SK-N-SH (cell line): Measurements from ENCODE around the gene CPSF3. TPM values are rescaled to one million over a fixed set of nuclear protein-coding genes. Genes with fewer than 3 reads are reported as not detected.

Experiments used
- CTCF ChIA-PET: fragments of 300-600, 350-600 bp; formaldehyde crosslinking; extraction: SDS; loops from one replicate; lab custom pipeline; 2021; lab: Yijun Ruan, JAX
- POLR2A ChIA-PET: fragments of 350-600 bp; sonication (Branson Sonifier 250); formaldehyde crosslinking; extraction: SDS; loops from one replicate; lab custom pipeline; 2020; ENCODE audit warnings: antibody characterized with exemption, inconsistent platforms; lab: Yijun Ruan, JAX
- DNase-seq: peaks from one replicate; pipeline ENCODE4 v3.0.0; 2012
- H2AFZ ChIP-seq: fragments of 200-600 bp; sonication (generic); 2 replicates; pipeline ENCODE4 v1.8.1; 2016; ENCODE audit warnings: antibody characterized with exemption, mild to moderate bottlenecking, low read depth
- H3F3A ChIP-seq: fragments of 200-600 bp; sonication (generic); replicated peaks from 2 replicates; pipeline ENCODE3; 2016; ENCODE audit warnings: antibody characterized with exemption, mild to moderate bottlenecking; ENCODE audit not compliant: insufficient read depth
- H3K27ac ChIP-seq, 2 experiments: fragments of 200-500 bp in 1 of 2; fragments of 200-600 bp in 1 of 2; sonication (Bioruptor generic) in 1 of 2; sonication (generic), shearing (Covaris generic) in 1 of 2; 2 replicates each; pipeline versions ENCODE4 v1.5.1 to v1.6.1; 2014 to 2016; ENCODE audit warnings: low read depth in 2 of 2, inconsistent platforms in 1 of 2, low read length in 1 of 2, mild to moderate bottlenecking in 1 of 2, mixed read lengths in 1 of 2
- H3K27me3 ChIP-seq: fragments of 200-600 bp; sonication (generic), shearing (Covaris generic); 2 replicates; pipeline ENCODE4 v1.6.1; 2016; ENCODE audit warnings: mixed run types; ENCODE audit not compliant: insufficient read depth
- H3K36me3 ChIP-seq, 2 experiments: fragments of 200-500 bp in 1 of 2; fragments of 200-600 bp in 1 of 2; sonication (Bioruptor generic) in 1 of 2; sonication (generic) in 1 of 2; replicated peaks in 1 of 2; 2 replicates each; pipeline versions ENCODE3 to v1.5.1; 2014 to 2016; ENCODE audit warnings: low read length in 1 of 2, mild to moderate bottlenecking in 1 of 2; ENCODE audit not compliant: insufficient read depth in 2 of 2, control insufficient read depth in 1 of 2
- H3K4me1 ChIP-seq, 2 experiments: fragments of 200-500 bp in 1 of 2; fragments of 200-600 bp in 1 of 2; sonication (Bioruptor generic) in 1 of 2; sonication (generic), shearing (Covaris generic) in 1 of 2; 2 replicates each; pipeline versions ENCODE4 v1.5.1 to v1.6.1; 2014 to 2016; ENCODE audit warnings: low read depth in 1 of 2, low read length in 1 of 2, mixed run types in 1 of 2; ENCODE audit not compliant: insufficient read depth in 2 of 2, control insufficient read depth in 1 of 2
- H3K4me2 ChIP-seq: fragments of 200-600 bp; sonication (generic), shearing (Covaris generic); 2 replicates; pipeline ENCODE4 v1.6.1; 2017; ENCODE audit warnings: mixed run types
- H3K4me3 ChIP-seq, 2 experiments: fragments of 200-500 bp in 1 of 2; fragments of 200-600 bp in 1 of 2; sonication (Bioruptor generic) in 1 of 2; sonication (generic), shearing (Covaris generic) in 1 of 2; 2 replicates each; pipeline versions ENCODE4 v1.5.1 to v1.8.1; 2014 to 2016; ENCODE audit warnings: low read depth in 2 of 2, inconsistent platforms in 1 of 2, low read length in 1 of 2, mild to moderate bottlenecking in 1 of 2, mixed read lengths in 1 of 2, moderate library complexity in 1 of 2
- H3K79me2 ChIP-seq: fragments of 200-600 bp; sonication (generic); 2 replicates; pipeline ENCODE4 v1.8.1; 2017; ENCODE audit warnings: mild to moderate bottlenecking; ENCODE audit not compliant: insufficient read depth
- H3K9ac ChIP-seq: fragments of 200-600 bp; sonication (generic); 2 replicates; pipeline ENCODE4 v1.6.1; 2017; ENCODE audit warnings: mixed run types
- H3K9me2 ChIP-seq: fragments of 200-600 bp; sonication (generic); 2 replicates; pipeline ENCODE4 v1.6.1; 2017; ENCODE audit warnings: mixed run types
- H3K9me3 ChIP-seq: fragments of 200-600 bp; sonication (generic); 2 replicates; pipeline ENCODE4 v1.6.1; 2017; ENCODE audit warnings: mixed run types, mild to moderate bottlenecking, moderate library complexity
- H4K20me1 ChIP-seq: fragments of 200-600 bp; sonication (generic); 2 replicates; pipeline ENCODE4 v1.6.1; 2017; ENCODE audit warnings: mild to moderate bottlenecking, mixed run types; ENCODE audit not compliant: insufficient read depth
- CHD2 ChIP-seq: fragments of 150-350 bp; IDR thresholded peaks from 2 replicates; pipeline ENCODE4 v1.6.1; 2018; ENCODE audit warnings: low read length; ENCODE audit not compliant: partially characterized antibody
- CTCF ChIP-seq: fragments of 200-600 bp; sonication (generic); IDR thresholded peaks from 2 replicates; pipeline ENCODE4 v1.6.1; 2017; ENCODE audit warnings: antibody characterized with exemption, mild to moderate bottlenecking, moderate library complexity
- EP300 ChIP-seq, 2 experiments: IDR thresholded peaks; 2 replicates each; pipeline versions ENCODE4 v1.4.0 to v1.6.1; 2012; ENCODE audit warnings: borderline replicate concordance in 1 of 2, low read depth in 1 of 2, low read length in 1 of 2
- EZH2phosphoT487 ChIP-seq: fragments of 200-600 bp; sonication (generic); IDR thresholded peaks from 2 replicates; pipeline ENCODE4 v1.6.1; 2017; ENCODE audit warnings: low read depth, mixed run types, mild to moderate bottlenecking, antibody characterized with exemption, moderate library complexity, borderline replicate concordance
- FOXJ3 ChIP-seq: sonication (generic); formaldehyde crosslinking; IDR thresholded peaks from 2 replicates; pipeline ENCODE4 v1.5.1; 2020; ENCODE audit warnings: mild to moderate bottlenecking, missing genetic modification reagents
- FOXM1 ChIP-seq: IDR thresholded peaks from 2 replicates; pipeline ENCODE4 v1.4.0; 2012; ENCODE audit warnings: low read depth, mild to moderate bottlenecking
- GATA2 ChIP-seq: sonication (generic); formaldehyde crosslinking; IDR thresholded peaks from 2 replicates; pipeline ENCODE4 v1.5.0; 2020; ENCODE audit warnings: mild to moderate bottlenecking, missing genetic modification reagents
- MAX ChIP-seq: IDR thresholded peaks from 2 replicates; pipeline ENCODE4 v1.4.0; 2012; ENCODE audit warnings: low read depth
- MXI1 ChIP-seq: IDR thresholded peaks from 2 replicates; pipeline ENCODE4 v1.6.1; 2012; ENCODE audit warnings: mild to moderate bottlenecking, low read depth, low read length, improper control_type of control experiment
- NFIC ChIP-seq: IDR thresholded peaks from 2 replicates; pipeline ENCODE4 v1.4.0; 2012; ENCODE audit warnings: borderline replicate concordance
- PBX3 ChIP-seq: IDR thresholded peaks from 2 replicates; pipeline ENCODE4; 2012
- POLR2AphosphoS5 ChIP-seq: IDR thresholded peaks from 2 replicates; pipeline ENCODE4 v1.6.1; 2012; ENCODE audit warnings: low read depth, low read length
- RAD21 ChIP-seq: IDR thresholded peaks from 2 replicates; pipeline ENCODE4 v1.6.1; 2012; ENCODE audit warnings: mild to moderate bottlenecking, low read length
- RXRA ChIP-seq: IDR thresholded peaks from 2 replicates; pipeline ENCODE4 v1.4.0; 2012; ENCODE audit warnings: low read depth, mild to moderate bottlenecking, borderline replicate concordance
- SIN3A ChIP-seq: IDR thresholded peaks from 2 replicates; pipeline ENCODE4 v1.6.1; 2012; ENCODE audit warnings: low read depth, mild to moderate bottlenecking, low read length, moderate library complexity, borderline replicate concordance
- TAF1 ChIP-seq: IDR thresholded peaks from 2 replicates; pipeline ENCODE4 v1.6.1; 2012; ENCODE audit warnings: low read depth, mild to moderate bottlenecking, low read length, moderate library complexity, borderline replicate concordance
- TCF12 ChIP-seq: IDR thresholded peaks from 2 replicates; pipeline ENCODE4 v1.4.0; 2012
- TEAD4 ChIP-seq: IDR thresholded peaks from 2 replicates; pipeline ENCODE4 v1.4.0; 2012; ENCODE audit warnings: mild to moderate bottlenecking, borderline replicate concordance; ENCODE audit not compliant: insufficient read depth
- WGBS: methylation state at CpG from one replicate; pipeline ENCODE4 v1.1.6; 2017; ENCODE audit warnings: low lambda C conversion rate; 5-methylcytosine and 5-hydroxymethylcytosine counted together
- polyA plus RNA-seq, 3 experiments: library from polyadenylated mRNA; depleted of rRNA; stranded (reverse); fragments of >200 nt; gene quantifications; 2 replicates each; pipeline ENCODE4 v1.2.3, GENCODE V29; 2012
- TF ChIP-seq, protein P1 (sequence below): IDR thresholded peaks from 2 replicates; pipeline ENCODE4 v1.4.0; 2012; ENCODE audit warnings: low read depth, borderline replicate concordance

Gene CPSF3
- polyA plus RNA-seq, 1 of the 3 experiments (the other 2 are of a cell fraction): 34.2 TPM

GRCh38 chr2:9375857-9376428 lies 47.5 kb upstream of the CPSF3 start:
- Histone ChIP-seq H3K4me3 (no peak overlapping the region), H2AFZ (no peak overlapping the region), H3K36me3 (peaks cover 58 to 71% of the 10 kb centered on the region in 2 experiments), H3K4me1 (peaks cover 4 to 36% of the 10 kb centered on the region in 2 experiments; a peak in 3 of 4 replicates), H3K27me3 (no peaks in the 10 kb centered on the region), H3K9me3 (no peaks in the 10 kb centered on the region), H4K20me1 (no peaks in the 10 kb centered on the region), H3K9me2 (no peaks in the 10 kb centered on the region), H3F3A (peaks cover 23% of the 10 kb centered on the region), H3K4me2 (no peak overlapping the region), H3K27ac (peak overlapping the region in 1 of 2 experiments; percentile 97; a peak in 1 of 4 replicates), H3K79me2 (peaks cover 12% of the 10 kb centered on the region; the same call in 1 of the 2 replicates), H3K9ac (no peak overlapping the region)
- 91% methylated on average over 3 of the region's 4 CpGs for WGBS
- CTCF ChIA-PET: interaction anchor here (1.6 to 3.2 kb wide), 3 partner anchors 12 to 234 kb away, joined by 3 to 21 read pairs (median 5); no protein-coding TSS in a partner anchor
- POLR2A ChIA-PET: interaction anchor here (0.6 kb wide), 1 partner anchor 110 kb away, joined by 3 read pairs; no protein-coding TSS in a partner anchor
- TF ChIP-seq RAD21 (no peak), POLR2AphosphoS5 (no peak), PBX3 (no peak), CTCF (no peak), EP300 (IDR thresholded peaks at IDR 0.05; ENCODE audit: borderline replicate concordance in 1 of 2, low read depth in 1 of 2, low read length in 1 of 2) (no peak), MAX (no peak), MXI1 (no peak), TCF12 (no peak), FOXJ3 (no peak), EZH2phosphoT487 (no peak), CHD2 (no peak), RXRA (no peak), GATA2 (CRISPR knock-in tag) (no peak), TAF1 (no peak), NFIC (no peak), SIN3A (no peak), FOXM1 (no peak), TEAD4 (no peak)
- TF ChIP-seq, protein P1, sequence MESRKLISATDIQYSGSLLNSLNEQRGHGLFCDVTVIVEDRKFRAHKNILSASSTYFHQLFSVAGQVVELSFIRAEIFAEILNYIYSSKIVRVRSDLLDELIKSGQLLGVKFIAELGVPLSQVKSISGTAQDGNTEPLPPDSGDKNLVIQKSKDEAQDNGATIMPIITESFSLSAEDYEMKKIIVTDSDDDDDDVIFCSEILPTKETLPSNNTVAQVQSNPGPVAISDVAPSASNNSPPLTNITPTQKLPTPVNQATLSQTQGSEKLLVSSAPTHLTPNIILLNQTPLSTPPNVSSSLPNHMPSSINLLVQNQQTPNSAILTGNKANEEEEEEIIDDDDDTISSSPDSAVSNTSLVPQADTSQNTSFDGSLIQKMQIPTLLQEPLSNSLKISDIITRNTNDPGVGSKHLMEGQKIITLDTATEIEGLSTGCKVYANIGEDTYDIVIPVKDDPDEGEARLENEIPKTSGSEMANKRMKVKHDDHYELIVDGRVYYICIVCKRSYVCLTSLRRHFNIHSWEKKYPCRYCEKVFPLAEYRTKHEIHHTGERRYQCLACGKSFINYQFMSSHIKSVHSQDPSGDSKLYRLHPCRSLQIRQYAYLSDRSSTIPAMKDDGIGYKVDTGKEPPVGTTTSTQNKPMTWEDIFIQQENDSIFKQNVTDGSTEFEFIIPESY: no peak
- DNase-seq: no peak
